ENCODE measurements around the gene CHRM4. TPM values are rescaled to one million over a fixed set of nuclear protein-coding genes. Genes with fewer than 3 reads are reported as not detected.

Gene CHRM4
- total RNA-seq, 2 donors from 2014 or later: 1.8 TPM; not detected in 1

DNA sequence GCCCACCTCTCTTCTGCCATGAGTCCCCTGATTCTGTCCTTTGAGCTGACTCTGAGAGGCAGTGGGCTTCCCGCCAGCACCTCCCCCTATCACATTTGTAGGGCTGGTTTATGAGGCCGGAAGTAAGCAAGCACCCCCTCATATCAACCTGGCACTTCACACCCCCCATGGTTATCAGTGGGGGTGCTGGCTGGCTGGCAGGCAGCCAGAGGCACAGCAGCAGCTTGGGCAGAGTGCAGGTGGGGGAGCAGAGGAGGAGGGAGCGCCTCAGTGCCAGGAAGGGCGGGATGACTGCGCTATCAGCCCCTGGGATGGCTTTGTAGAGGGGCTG lies 22.9 kb upstream of the CHRM4 start:
- DNase-seq (ENCODE audit: low spot score) (no peak), ATAC-seq (ENCODE audit: insufficient number of reproducible peaks, low FRiP score, low read depth) (no peak)
- peaks cover 54% of the 10 kb centered on the region for H3K36me3 ChIP-seq
- no peaks in the 10 kb centered on the region for H3K4me1 ChIP-seq (ENCODE audit: control insufficient read depth in 1 of 2, low read depth in 2 of 2)
- TF ChIP-seq, protein P1, sequence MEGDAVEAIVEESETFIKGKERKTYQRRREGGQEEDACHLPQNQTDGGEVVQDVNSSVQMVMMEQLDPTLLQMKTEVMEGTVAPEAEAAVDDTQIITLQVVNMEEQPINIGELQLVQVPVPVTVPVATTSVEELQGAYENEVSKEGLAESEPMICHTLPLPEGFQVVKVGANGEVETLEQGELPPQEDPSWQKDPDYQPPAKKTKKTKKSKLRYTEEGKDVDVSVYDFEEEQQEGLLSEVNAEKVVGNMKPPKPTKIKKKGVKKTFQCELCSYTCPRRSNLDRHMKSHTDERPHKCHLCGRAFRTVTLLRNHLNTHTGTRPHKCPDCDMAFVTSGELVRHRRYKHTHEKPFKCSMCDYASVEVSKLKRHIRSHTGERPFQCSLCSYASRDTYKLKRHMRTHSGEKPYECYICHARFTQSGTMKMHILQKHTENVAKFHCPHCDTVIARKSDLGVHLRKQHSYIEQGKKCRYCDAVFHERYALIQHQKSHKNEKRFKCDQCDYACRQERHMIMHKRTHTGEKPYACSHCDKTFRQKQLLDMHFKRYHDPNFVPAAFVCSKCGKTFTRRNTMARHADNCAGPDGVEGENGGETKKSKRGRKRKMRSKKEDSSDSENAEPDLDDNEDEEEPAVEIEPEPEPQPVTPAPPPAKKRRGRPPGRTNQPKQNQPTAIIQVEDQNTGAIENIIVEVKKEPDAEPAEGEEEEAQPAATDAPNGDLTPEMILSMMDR (IDR thresholded peaks at IDR 0.05): no peak
- no peaks in the 10 kb centered on the region for H3K27me3 ChIP-seq (replicated peaks; ENCODE audit: insufficient read depth)
- H3K27ac ChIP-seq: no peak overlapping the region
- H3K9me3 ChIP-seq: no peaks in the 10 kb centered on the region
- no peak overlapping the region for H3K4me3 ChIP-seq

DNA sequence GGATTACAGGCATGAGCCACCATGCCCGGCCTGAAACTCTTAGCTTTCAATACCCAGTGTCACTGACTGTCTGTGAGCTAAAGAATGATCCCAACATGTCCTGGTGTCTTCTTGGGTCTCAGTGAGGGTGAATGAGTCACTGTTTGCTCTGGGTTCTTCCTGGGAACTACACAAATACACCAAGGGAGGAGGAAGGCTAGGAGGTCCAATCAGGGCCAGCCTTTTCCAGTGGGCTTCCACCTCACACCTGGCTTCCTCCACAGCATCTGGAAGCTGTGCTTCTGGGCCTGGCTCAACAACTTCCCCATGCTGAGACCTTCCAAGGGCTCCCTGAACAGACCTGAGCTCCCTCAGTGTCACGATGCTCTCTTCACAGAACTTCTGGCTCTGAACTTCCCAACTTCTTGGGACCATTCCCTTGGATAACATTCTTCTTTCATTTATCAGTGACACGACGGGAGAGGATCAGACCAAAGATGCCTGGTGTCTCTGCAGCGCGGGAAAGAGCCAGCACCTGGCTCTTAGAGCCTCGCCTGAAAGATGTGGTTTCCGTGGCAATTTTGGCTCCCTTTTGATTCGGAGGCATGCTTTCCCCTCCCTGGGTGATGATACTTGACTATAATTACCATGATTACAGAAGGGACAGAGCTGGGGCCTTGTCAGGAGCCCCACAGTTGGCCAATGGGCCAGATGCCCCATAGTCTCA lies 22.3 kb upstream of the CHRM4 start:
- H3K36me3 ChIP-seq: peaks cover 59% of the 10 kb centered on the region
- no peaks in the 10 kb centered on the region for H3K27me3 ChIP-seq (replicated peaks; ENCODE audit: insufficient read depth)
- no peak overlapping the region for H3K4me3 ChIP-seq
- ATAC-seq (ENCODE audit: insufficient number of reproducible peaks, low FRiP score, low read depth) (no peak), DNase-seq (ENCODE audit: low spot score) (no peak)
- H3K27ac ChIP-seq: no peak overlapping the region
- TF ChIP-seq, protein P1 (IDR thresholded peaks at IDR 0.05): no peak
- H3K9me3 ChIP-seq: no peaks in the 10 kb centered on the region
- no peaks in the 10 kb centered on the region for H3K4me1 ChIP-seq (ENCODE audit: control insufficient read depth in 1 of 2, low read depth in 2 of 2)

DNA sequence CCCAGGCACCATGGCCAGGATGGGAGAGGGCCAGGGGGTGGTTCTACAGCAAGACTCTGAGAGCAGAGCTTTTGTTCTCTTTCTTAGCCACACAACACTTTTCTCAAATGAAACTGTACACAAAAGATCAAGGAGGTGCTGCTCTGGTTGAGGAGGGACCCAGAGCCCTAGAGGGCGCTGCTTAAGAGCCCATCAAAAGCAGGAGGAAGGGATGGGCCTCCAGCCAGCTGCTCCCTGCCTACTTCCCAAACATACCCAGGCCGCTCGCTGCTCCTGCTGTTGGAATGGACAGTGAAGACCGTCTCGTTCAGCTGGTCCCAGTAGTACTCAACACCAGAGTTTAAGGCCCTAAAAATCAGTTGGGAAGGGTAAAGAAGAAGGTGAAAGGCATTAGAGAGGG lies 18.4 kb upstream of the CHRM4 start:
- Histone ChIP-seq H3K27me3 (replicated peaks; ENCODE audit: insufficient read depth) (no peaks in the 10 kb centered on the region), H3K9me3 (no peaks in the 10 kb centered on the region), H3K4me1 (ENCODE audit: control insufficient read depth in 1 of 2, low read depth in 2 of 2) (peaks cover 0 to 4% of the 10 kb centered on the region in 2 donors), H3K27ac (no peak overlapping the region), H3K36me3 (peaks cover 57% of the 10 kb centered on the region), H3K4me3 (no peak overlapping the region)
- ATAC-seq (ENCODE audit: insufficient number of reproducible peaks, low FRiP score, low read depth): no peak
- DNase-seq (ENCODE audit: low spot score): no peak
- TF ChIP-seq, protein P1 (IDR thresholded peaks at IDR 0.05): no peak

DNA sequence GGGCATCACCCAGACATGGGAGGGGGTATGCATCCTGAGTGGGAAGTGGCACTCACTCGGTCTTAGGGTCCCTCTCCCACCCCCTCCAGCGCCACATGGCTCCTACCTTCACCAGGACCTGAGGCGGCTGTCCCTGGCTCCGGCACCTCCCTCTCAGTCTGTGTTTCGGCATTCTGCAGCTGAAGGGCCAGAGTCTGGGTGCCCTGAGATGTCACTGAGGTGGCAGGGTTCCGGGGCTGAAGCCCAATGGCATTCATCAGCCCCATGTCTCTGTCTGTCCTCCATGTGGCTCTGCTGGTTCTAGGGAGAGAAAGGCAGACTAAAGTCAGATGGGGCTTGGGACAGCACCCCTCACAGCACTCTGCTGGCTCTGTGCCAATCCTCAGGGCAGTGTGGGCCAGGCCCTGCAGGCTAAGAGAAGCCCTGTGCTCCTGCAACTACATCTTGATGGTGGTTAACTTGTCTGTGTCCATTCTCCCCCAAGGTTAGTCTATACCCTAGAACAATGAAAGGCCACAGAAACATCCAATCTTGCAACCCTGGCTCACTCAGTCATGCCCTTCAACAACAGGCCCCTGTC lies 16.9 kb upstream of the CHRM4 start:
- Histone ChIP-seq H3K36me3 (peaks cover 44% of the 10 kb centered on the region), H3K27ac (no peak overlapping the region), H3K9me3 (no peaks in the 10 kb centered on the region), H3K4me1 (ENCODE audit: control insufficient read depth in 1 of 2, low read depth in 2 of 2) (peaks cover 0 to 6% of the 10 kb centered on the region in 2 donors), H3K27me3 (replicated peaks; ENCODE audit: insufficient read depth) (no peaks in the 10 kb centered on the region), H3K4me3 (no peak overlapping the region)
- DNase-seq (ENCODE audit: low spot score) (no peak), ATAC-seq (ENCODE audit: insufficient number of reproducible peaks, low FRiP score, low read depth) (no peak)
- TF ChIP-seq, protein P1 (IDR thresholded peaks at IDR 0.05): no peak

DNA sequence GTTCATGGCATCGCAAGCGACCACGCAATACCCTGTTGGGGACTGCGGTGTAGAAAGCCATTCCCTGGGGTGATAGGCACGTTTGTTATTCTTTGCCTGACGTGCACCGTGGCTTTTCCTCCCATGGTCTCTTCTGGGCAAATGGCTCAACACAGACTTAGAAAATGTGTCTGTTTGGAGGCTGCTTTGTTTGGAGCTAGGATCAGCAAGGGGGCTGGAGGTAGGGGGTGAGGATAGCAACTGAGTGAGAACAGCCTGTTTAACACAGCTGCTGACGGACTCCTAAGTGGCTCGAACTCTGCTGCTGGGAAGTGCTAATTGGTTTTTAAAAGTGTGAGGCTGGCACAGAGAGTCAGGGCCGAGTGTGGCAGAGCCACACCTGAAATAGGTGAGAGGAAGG lies 16.1 kb upstream of the CHRM4 start:
- ATAC-seq (ENCODE audit: insufficient number of reproducible peaks, low FRiP score, low read depth) (no peak), DNase-seq (ENCODE audit: low spot score) (no peak)
- TF ChIP-seq, protein P1 (IDR thresholded peaks at IDR 0.05): no peak
- Histone ChIP-seq H3K9me3 (no peaks in the 10 kb centered on the region), H3K27ac (no peak overlapping the region), H3K4me3 (no peak overlapping the region), H3K36me3 (peaks cover 40% of the 10 kb centered on the region), H3K27me3 (replicated peaks; ENCODE audit: insufficient read depth) (no peaks in the 10 kb centered on the region), H3K4me1 (ENCODE audit: control insufficient read depth in 1 of 2, low read depth in 2 of 2) (peaks cover 0 to 6% of the 10 kb centered on the region in 2 donors)

Data from thoracic aorta (tissue), 2 donors.